HepG2 (cell line): Measurements from ENCODE around the gene DYNC1LI2. TPM values are rescaled to one million over a fixed set of nuclear protein-coding genes. Genes with fewer than 3 reads are reported as not detected.

Experiments used
- DMTF1 ChIP-seq: sonication (generic); formaldehyde crosslinking; IDR thresholded peaks from 2 replicates; pipeline ENCODE4 v1.4.0; 2020; ENCODE audit warnings: mild to moderate bottlenecking, missing genetic modification reagents
- KDM5B ChIP-seq: sonication (generic); formaldehyde crosslinking; IDR thresholded peaks from 2 replicates; pipeline ENCODE4 v1.4.0; 2020; ENCODE audit warnings: missing genetic modification reagents, mild to moderate bottlenecking, borderline replicate concordance
- NAIF1 ChIP-seq: sonication (generic); formaldehyde crosslinking; IDR thresholded peaks from 2 replicates; pipeline ENCODE4 v1.5.0; 2020; ENCODE audit warnings: mild to moderate bottlenecking, missing genetic modification reagents, borderline replicate concordance
- NR3C1 ChIP-seq: sonication (generic); formaldehyde crosslinking; IDR thresholded peaks from 2 replicates; pipeline ENCODE4 v1.4.0; 2020; ENCODE audit warnings: missing genetic modification reagents
- PHF8 ChIP-seq: sonication (generic); formaldehyde crosslinking; IDR thresholded peaks from 2 replicates; pipeline ENCODE4 v1.5.0; 2020; ENCODE audit warnings: missing genetic modification reagents
- RBFOX2 ChIP-seq: fragments of 200-400 bp; formaldehyde crosslinking; IDR thresholded peaks from 2 replicates; pipeline ENCODE4 v1.6.1; 2017; ENCODE audit warnings: low read depth, mild to moderate bottlenecking, low read length
- SRY ChIP-seq: sonication (generic); formaldehyde crosslinking; IDR thresholded peaks from 2 replicates; pipeline ENCODE4 v1.8.0; 2022; ENCODE audit warnings: mild to moderate bottlenecking, missing genetic modification reagents
- TEAD2 ChIP-seq: sonication (generic); formaldehyde crosslinking; IDR thresholded peaks from 2 replicates; pipeline ENCODE4 v1.9.0; 2021; ENCODE audit warnings: missing genetic modification reagents
- ZBTB40 ChIP-seq, 2 experiments: fragments of 450-650 bp in 1 of 2; sonication (generic) in 1 of 2; formaldehyde crosslinking in 1 of 2; IDR thresholded peaks; 2 replicates each; pipeline versions ENCODE4 v1.6.1 to v1.8.0; 2016 to 2022; ENCODE audit warnings: antibody characterized with exemption in 1 of 2, mild to moderate bottlenecking in 1 of 2, missing genetic modification reagents in 1 of 2
- ZFP82 ChIP-seq: sonication (generic); formaldehyde crosslinking; IDR thresholded peaks from 2 replicates; pipeline ENCODE4 v1.5.1; 2020; ENCODE audit warnings: mild to moderate bottlenecking, missing genetic modification reagents, borderline replicate concordance
- ZNF30 ChIP-seq: sonication (generic); formaldehyde crosslinking; IDR thresholded peaks from 2 replicates; pipeline ENCODE4 v1.5.0; 2020; ENCODE audit warnings: mild to moderate bottlenecking, missing genetic modification reagents
- ZNF557 ChIP-seq: sonication (generic); formaldehyde crosslinking; IDR thresholded peaks from 2 replicates; pipeline ENCODE4 v1.4.0; 2020; ENCODE audit warnings: missing genetic modification reagents
- ZNF770 ChIP-seq: sonication (generic); formaldehyde crosslinking; IDR thresholded peaks from 2 replicates; pipeline ENCODE4 v1.5.0; 2020; ENCODE audit warnings: mild to moderate bottlenecking, missing genetic modification reagents
- polyA plus RNA-seq, 8 experiments: library from polyadenylated mRNA; depleted of rRNA in 3 of 8; stranded (reverse) in 7 of 8; unstranded in 1 of 8; fragments of >200 nt; fragmentation: Illumina TruSeq in 4 of 8; extraction: Trizol in 4 of 8; gene quantifications; 2 replicates each; pipeline versions ENCODE4 v1.2.1 to v1.2.3, GENCODE V29; 2011 to 2016; ENCODE audit warnings: low read depth in 4 of 8, missing spikeins in 1 of 8, mixed read lengths in 1 of 8; ENCODE audit not compliant: insufficient read depth in 1 of 8
- total RNA-seq, 5 experiments: library from RNA; depleted of rRNA; stranded (reverse); fragments of >200 nt; fragmentation: Illumina TruSeq; extraction: Trizol; gene quantifications; 2 replicates each; pipeline ENCODE4 v1.2.3, GENCODE V29; 2016; ENCODE audit warnings: low read depth in 1 of 5
- TF ChIP-seq, protein P1 (sequence below): IDR thresholded peaks from 2 replicates; pipeline ENCODE4 v1.6.1; 2016; ENCODE audit warnings: control low read depth

DYNC1LI2 gene
- total and polyA plus RNA-seq, 2 of the 13 experiments (the other 11 are each of a cell fraction or from before 2014, with no cell fraction given), result 65.5 to 135 TPM

DNA sequence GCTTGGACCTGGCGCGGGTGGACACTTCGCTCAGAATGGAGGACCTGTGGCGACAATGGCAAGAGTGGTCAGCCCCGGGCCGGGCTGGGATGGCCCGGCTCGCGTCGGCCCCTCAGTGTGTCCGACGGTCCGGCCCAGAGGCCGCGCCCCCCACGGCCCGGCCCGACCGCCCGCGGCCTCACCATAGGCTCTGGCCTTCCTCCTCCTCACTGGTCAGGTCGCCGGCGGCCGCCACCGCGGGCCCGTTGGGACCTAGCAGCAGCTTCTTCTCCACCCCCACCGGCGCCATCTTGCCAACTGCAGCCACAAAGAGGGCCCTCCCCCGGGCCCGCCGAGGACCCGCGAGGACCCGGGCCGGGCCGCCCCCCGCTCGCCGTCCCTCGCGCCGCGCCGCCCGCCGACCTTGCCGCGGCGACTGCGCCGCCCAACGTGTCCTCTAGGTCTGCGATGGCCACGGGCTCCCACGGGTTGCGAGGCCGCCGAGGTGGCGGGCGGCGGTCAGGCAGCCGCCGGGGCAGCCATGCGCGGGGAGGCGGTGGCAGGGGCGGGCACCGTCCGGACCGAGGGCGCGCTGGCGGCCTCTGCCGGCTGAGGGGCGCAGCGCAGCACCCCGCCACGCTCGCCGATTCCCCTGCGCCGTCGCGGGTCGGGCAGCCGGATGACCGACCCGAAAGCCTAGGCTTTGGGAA is at the start of gene DYNC1LI2 (continued):
- TF ChIP-seq ZBTB40 (IDR thresholded peaks at IDR 0.05) (no peak), ZBTB40 (CRISPR knock-in tag; IDR thresholded peaks at IDR 0.05) (no peak; the same call in 1 of the 2 replicates), PHF8 (CRISPR knock-in tag) (peak; percentile 90), NR3C1 (CRISPR knock-in tag) (no peak), NAIF1 (no peak), TEAD2 (no peak), ZNF557 (no peak), ZFP82 (CRISPR knock-in tag) (peak; percentile 29; the same call in 1 of the 2 replicates), DMTF1 (CRISPR knock-in tag) (no peak), SRY (CRISPR knock-in tag) (no peak), KDM5B (CRISPR knock-in tag) (peak; percentile 93), ZNF30 (CRISPR knock-in tag) (no peak), RBFOX2 (peak; percentile 94), ZNF770 (CRISPR knock-in tag) (0 out of 2 replicates have a peak, but pooled peaks have one; percentile 10)
- TF ChIP-seq, protein P1, sequence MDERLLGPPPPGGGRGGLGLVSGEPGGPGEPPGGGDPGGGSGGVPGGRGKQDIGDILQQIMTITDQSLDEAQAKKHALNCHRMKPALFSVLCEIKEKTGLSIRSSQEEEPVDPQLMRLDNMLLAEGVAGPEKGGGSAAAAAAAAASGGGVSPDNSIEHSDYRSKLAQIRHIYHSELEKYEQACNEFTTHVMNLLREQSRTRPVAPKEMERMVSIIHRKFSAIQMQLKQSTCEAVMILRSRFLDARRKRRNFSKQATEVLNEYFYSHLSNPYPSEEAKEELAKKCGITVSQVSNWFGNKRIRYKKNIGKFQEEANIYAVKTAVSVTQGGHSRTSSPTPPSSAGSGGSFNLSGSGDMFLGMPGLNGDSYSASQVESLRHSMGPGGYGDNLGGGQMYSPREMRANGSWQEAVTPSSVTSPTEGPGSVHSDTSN (CRISPR knock-in tag), result no peak
